Type B pancreatic cell (in vitro differentiated cells): ENCODE results near the gene GPRC5B. TPM values are rescaled to one million over a fixed set of nuclear protein-coding genes. Genes with fewer than 3 reads are reported as not detected.

Experiments used
- DNase-seq: peaks from one replicate; pipeline ENCODE4 v3.0.0; 2021; ENCODE audit warnings: mixed read lengths; ENCODE audit not compliant: unreplicated experiment; ENCODE audit errors: extremely low spot score
- H3K27ac Mint-ChIP-seq: 2 replicates; pipeline ENCODE4 v1.8.0; 2021; ENCODE audit warnings: mild to moderate bottlenecking, mixed read lengths
- H3K27me3 Mint-ChIP-seq: 2 replicates; pipeline ENCODE4 v1.8.0; 2021; ENCODE audit warnings: mixed read lengths
- H3K36me3 Mint-ChIP-seq: 2 replicates; pipeline ENCODE4 v1.8.0; 2021; ENCODE audit warnings: mixed read lengths
- H3K4me1 Mint-ChIP-seq: one replicate; pipeline ENCODE4 v1.8.0; 2021; ENCODE audit warnings: mixed read lengths; ENCODE audit not compliant: unreplicated experiment
- H3K4me3 Mint-ChIP-seq: 2 replicates; pipeline ENCODE4 v1.8.0; 2021; ENCODE audit warnings: mild to moderate bottlenecking, mixed read lengths
- H3K9me3 Mint-ChIP-seq: 2 replicates; pipeline ENCODE4 v1.8.0; 2021; ENCODE audit warnings: mixed read lengths
- CTCF ChIP-seq: fragments of 200-600 bp; sonication (generic); conservative IDR thresholded peaks from 2 replicates; pipeline ENCODE4 v1.5.0; 2021; ENCODE audit warnings: antibody characterized with exemption, mild to moderate bottlenecking
- total RNA-seq: library from RNA; stranded (reverse); gene quantifications from 2 replicates; pipeline ENCODE4 v1.2.1, GENCODE V29; 2021; ENCODE audit warnings: low replicate concordance

GPRC5B gene
- total RNA-seq, 1 donor from 2014 or later = 53.8 TPM

GRCh38 chr16:19872935-19873334, 11.7 kb downstream of the GPRC5B start:
- Mint-ChIP-seq H3K9me3 (no peaks in the 10 kb centered on the region), H3K4me1 (peaks cover 10% of the 10 kb centered on the region), H3K27me3 (no peaks in the 10 kb centered on the region), H3K36me3 (peaks cover 18% of the 10 kb centered on the region), H3K4me3 (no peak overlapping the region), H3K27ac (no peak overlapping the region)
- DNase-seq = no peak
- no peak for TF ChIP-seq CTCF

GRCh38 chr16:19872179-19872863, 12.3 kb downstream of the GPRC5B start:
- H3K9me3 Mint-ChIP-seq = no peaks in the 10 kb centered on the region
- no peak overlapping the region for H3K27ac Mint-ChIP-seq

GRCh38 chr16:19871721-19872120, 12.9 kb downstream of the GPRC5B start:
- H3K4me1 Mint-ChIP-seq = peaks cover 8% of the 10 kb centered on the region

More at GRCh38 chr16:19872179-19872863, 12.3 kb downstream of the GPRC5B start:
- no peak for TF ChIP-seq CTCF
- Mint-ChIP-seq H3K27me3 (no peaks in the 10 kb centered on the region), H3K4me1 (peaks cover 10% of the 10 kb centered on the region), H3K4me3 (no peak overlapping the region), H3K36me3 (peaks cover 18% of the 10 kb centered on the region)
- no peak for DNase-seq

GRCh38 chr16:19868421-19868820, 16.2 kb downstream of the GPRC5B start:
- no peak for DNase-seq
- peaks cover 15% of the 10 kb centered on the region for H3K36me3 Mint-ChIP-seq
- H3K27ac Mint-ChIP-seq = no peak overlapping the region
- H3K4me1 Mint-ChIP-seq = no peaks in the 10 kb centered on the region
- no peak overlapping the region for H3K4me3 Mint-ChIP-seq
- H3K27me3 Mint-ChIP-seq = no peaks in the 10 kb centered on the region
- H3K9me3 Mint-ChIP-seq = no peaks in the 10 kb centered on the region
- TF ChIP-seq CTCF = no peak

More at GRCh38 chr16:19871721-19872120, 12.9 kb downstream of the GPRC5B start:
- no peaks in the 10 kb centered on the region for H3K27me3 Mint-ChIP-seq
- TF ChIP-seq CTCF = no peak
- H3K4me3 Mint-ChIP-seq = no peak overlapping the region
- H3K9me3 Mint-ChIP-seq = no peaks in the 10 kb centered on the region
- no peak for DNase-seq
- peaks cover 18% of the 10 kb centered on the region for H3K36me3 Mint-ChIP-seq
- H3K27ac Mint-ChIP-seq = no peak overlapping the region

- Mint-ChIP-seq H3K4me1 (peaks cover 18% of the 10 kb centered on the region), H3K27ac (no peak overlapping the region), H3K36me3 (peaks cover 21% of the 10 kb centered on the region), H3K4me3 (no peak overlapping the region), H3K9me3 (no peaks in the 10 kb centered on the region), H3K27me3 (no peaks in the 10 kb centered on the region)
- DNase-seq = no peak
- TF ChIP-seq CTCF = no peak
Observed at GRCh38 chr16:19864566-19864965, 20.1 kb downstream of the GPRC5B start.

GRCh38 chr16:19863990-19864389, 20.7 kb downstream of the GPRC5B start:
- H3K9me3 Mint-ChIP-seq = no peaks in the 10 kb centered on the region
- TF ChIP-seq CTCF = no peak
- no peak overlapping the region for H3K27ac Mint-ChIP-seq
- peaks cover 21% of the 10 kb centered on the region for H3K36me3 Mint-ChIP-seq
- peaks cover 18% of the 10 kb centered on the region for H3K4me1 Mint-ChIP-seq
- H3K4me3 Mint-ChIP-seq = no peak overlapping the region
- no peaks in the 10 kb centered on the region for H3K27me3 Mint-ChIP-seq
- no peak for DNase-seq
